GM19023 (cell line): ENCODE measurements around the gene C2.
"Not testable (repeated sequence)": the region's sequence is repeated elsewhere in the genome, so short reads cannot be mapped to it uniquely, and the experiment has no call there.

Experiments
- ATAC-seq: cut with Tn5 transposase; IDR thresholded peaks from one replicate; pipeline ENCODE4 v1.9.1; 2021; ENCODE audit warnings: mild to moderate bottlenecking, moderate library complexity; ENCODE audit not compliant: unreplicated experiment

C2 gene

GRCh38 chr6:31972709-31973350 is 45.3 kb downstream of the C2 start:
- no peak for ATAC-seq

GRCh38 chr6:31976065-31976464 is 48.5 kb downstream of the C2 start:
- not testable (repeated sequence) for ATAC-seq

GRCh38 chr6:31977816-31978431 is 50.4 kb downstream of the C2 start:
- ATAC-seq: no peak

GRCh38 chr6:31978831-31979230 is 51.3 kb downstream of the C2 start:
- no peak for ATAC-seq

GRCh38 chr6:31979238-31979898 is 51.9 kb downstream of the C2 start:
- no peak for ATAC-seq

- ATAC-seq: not testable (repeated sequence)
Observed at GRCh38 chr6:31980195-31980876, 52.8 kb downstream of the C2 start.

GRCh38 chr6:31980998-31981397 is 53.5 kb downstream of the C2 start:
- ATAC-seq: not testable (repeated sequence)

GRCh38 chr6:31981744-31982143 is 54.2 kb downstream of the C2 start, which contains the start of gene C4A:
C4A (plus strand) TSS chr6:31982057; CDS start chr6:31982108, 51 bp downstream.
- not testable (repeated sequence) for ATAC-seq

- not testable (repeated sequence) for ATAC-seq
Observed at GRCh38 chr6:31989363-31989762, 61.8 kb downstream of the C2 start.

- ATAC-seq: not testable (repeated sequence)
Observed at GRCh38 chr6:31994421-31994820, 66.9 kb downstream of the C2 start.
